Fibroblast of lung (primary cell): ENCODE data around the gene NDUFS2. TPM values are rescaled to one million over a fixed set of nuclear protein-coding genes. Genes with fewer than 3 reads are reported as not detected.

Experiments used
- DNase-seq, 2 donors: peaks; one replicate each; pipeline versions ENCODE4 v3.0.0 to v3.0.0-alpha.2; 2010; ENCODE audit warnings: low read depth in 2 of 2
- H2AFZ ChIP-seq: 2 replicates; pipeline ENCODE4 v1.5.1; 2012; ENCODE audit warnings: low read length, control low read depth, inconsistent platforms
- H3K27ac ChIP-seq: 2 replicates; pipeline ENCODE4 v1.5.1; 2011; ENCODE audit warnings: low read length, control low read depth; ENCODE audit not compliant: insufficient read depth
- H3K27me3 ChIP-seq: 2 replicates; pipeline ENCODE4 v1.5.1; 2011; ENCODE audit warnings: mild to moderate bottlenecking, low read length; ENCODE audit not compliant: control insufficient read depth, insufficient read depth
- H3K36me3 ChIP-seq: 2 replicates; pipeline ENCODE4 v1.5.1; 2011; ENCODE audit warnings: low read length; ENCODE audit not compliant: control insufficient read depth, insufficient read depth
- H3K4me1 ChIP-seq: 2 replicates; pipeline ENCODE4 v1.5.1; 2011; ENCODE audit warnings: low read length; ENCODE audit not compliant: control insufficient read depth, insufficient read depth; ENCODE audit errors: extremely low read depth
- H3K4me2 ChIP-seq: 2 replicates; pipeline ENCODE4 v1.5.1; 2011; ENCODE audit warnings: low read length, control low read depth; ENCODE audit not compliant: insufficient read depth; ENCODE audit errors: extremely low read depth
- H3K4me3 ChIP-seq, 4 experiments: fragments of 200-600 bp in 1 of 4; sonication (generic) in 1 of 4; replicated peaks in 1 of 4; 2 replicates each; pipeline ENCODE4 v1.5.1; 2011 to 2016; ENCODE audit warnings: low read length in 4 of 4, low read depth in 3 of 4, mild to moderate bottlenecking in 3 of 4, control low read depth in 2 of 4, inconsistent platforms in 1 of 4, mixed read lengths in 1 of 4; ENCODE audit not compliant: insufficient read depth in 1 of 4; ENCODE audit errors: control extremely low read depth in 1 of 4
- H3K79me2 ChIP-seq: 2 replicates; pipeline ENCODE4 v1.5.1; 2012; ENCODE audit warnings: mild to moderate bottlenecking, low read length, inconsistent platforms; ENCODE audit not compliant: control insufficient read depth, insufficient read depth
- H3K9ac ChIP-seq: 2 replicates; pipeline ENCODE4 v1.5.1; 2011; ENCODE audit warnings: mild to moderate bottlenecking, low read length, control low read depth; ENCODE audit not compliant: insufficient read depth
- H3K9me3 ChIP-seq: 2 replicates; pipeline ENCODE4 v1.5.1; 2012; ENCODE audit warnings: low read depth, low read length; ENCODE audit not compliant: control insufficient read depth, insufficient read depth
- H4K20me1 ChIP-seq: 2 replicates; pipeline ENCODE4 v1.5.1; 2011; ENCODE audit warnings: low read length; ENCODE audit not compliant: control insufficient read depth, insufficient read depth; ENCODE audit errors: extremely low read depth
- CTCF ChIP-seq, 2 donors: IDR thresholded peaks in 1 of 2; conservative IDR thresholded peaks in 1 of 2; 1 replicate in 1 of 2; 2 replicates in 1 of 2; pipeline ENCODE4 v1.5.1; 2011 to 2012; ENCODE audit warnings: low read length in 2 of 2, control low read depth in 1 of 2, inconsistent platforms in 1 of 2, low read depth in 1 of 2, mild to moderate bottlenecking in 1 of 2
- EZH2 ChIP-seq: IDR thresholded peaks from 2 replicates; pipeline ENCODE4 v1.5.1; 2012; ENCODE audit warnings: low read length, control low read depth, mild to moderate bottlenecking; ENCODE audit errors: missing control alignments
- polyA plus RNA-seq, 2 donors: library from polyadenylated mRNA; depleted of rRNA in 1 of 2; stranded (reverse) in 1 of 2; unstranded in 1 of 2; fragments of >200 nt; gene quantifications; 2 replicates each; pipeline ENCODE4 v1.2.1, GENCODE V29; 2011 to 2012; ENCODE audit warnings: missing spikeins in 1 of 2
- total RNA-seq: library from RNA; depleted of rRNA; stranded (reverse); fragments of >200 nt; gene quantifications from 2 replicates; pipeline ENCODE4 v1.2.1, GENCODE V29; 2014

NDUFS2 gene
- total and polyA plus RNA-seq, 2 donors (not counting 1 experiment from before 2014, with no cell fraction given) = 135 to 194 TPM

GRCh38 chr1:161179698-161180097, 22.5 kb upstream of the NDUFS2 start:
- no peak overlapping the region for H3K27ac ChIP-seq
- H3K4me1 ChIP-seq = no peaks in the 10 kb centered on the region
- no peaks in the 10 kb centered on the region for H3K27me3 ChIP-seq
- H3K4me2 ChIP-seq = no peak overlapping the region
- no peaks in the 10 kb centered on the region for H3K9me3 ChIP-seq
- no peaks in the 10 kb centered on the region for H4K20me1 ChIP-seq
- H2AFZ ChIP-seq = no peak overlapping the region
- DNase-seq = no peak
- H3K4me3 ChIP-seq = no peak overlapping the region
- H3K36me3 ChIP-seq = peaks cover 1% of the 10 kb centered on the region
- peaks cover 6% of the 10 kb centered on the region for H3K79me2 ChIP-seq
- no peak overlapping the region for H3K9ac ChIP-seq
- TF ChIP-seq EZH2 = no peak
- no peak for TF ChIP-seq CTCF (conservative IDR thresholded peaks at IDR 0.05 in 1 of 2, IDR thresholded peaks at IDR 0.05 in 1 of 2; ENCODE audit: low read depth in 1 of 2, low read length in 2 of 2)

- Histone ChIP-seq H3K9ac (no peak overlapping the region), H2AFZ (no peak overlapping the region), H3K9me3 (no peaks in the 10 kb centered on the region), H3K4me3 (no peak overlapping the region), H3K4me2 (no peak overlapping the region), H3K4me1 (peaks cover 2% of the 10 kb centered on the region), H3K79me2 (peaks cover 6% of the 10 kb centered on the region), H4K20me1 (no peaks in the 10 kb centered on the region), H3K27me3 (no peaks in the 10 kb centered on the region), H3K36me3 (no peaks in the 10 kb centered on the region), H3K27ac (no peak overlapping the region)
- TF ChIP-seq CTCF (conservative IDR thresholded peaks at IDR 0.05 in 1 of 2, IDR thresholded peaks at IDR 0.05 in 1 of 2; ENCODE audit: low read depth in 1 of 2, low read length in 2 of 2) (peak; percentile 38 to 40), EZH2 (no peak)
- peak in 1 of 2 donors; percentile 46 for DNase-seq
Measured at GRCh38 chr1:161180639-161181038, 21.5 kb upstream of the NDUFS2 start.

- no peaks in the 10 kb centered on the region for H3K9me3 ChIP-seq
- peak; percentile 54 to 62 for DNase-seq
- H3K9ac ChIP-seq = no peak overlapping the region
- H3K4me1 ChIP-seq = peaks cover 2% of the 10 kb centered on the region
- TF ChIP-seq EZH2 (no peak), CTCF (conservative IDR thresholded peaks at IDR 0.05 in 1 of 2, IDR thresholded peaks at IDR 0.05 in 1 of 2; ENCODE audit: low read depth in 1 of 2, low read length in 2 of 2) (no peak)
- H3K36me3 ChIP-seq = no peaks in the 10 kb centered on the region
- H3K4me2 ChIP-seq = no peak overlapping the region
- H4K20me1 ChIP-seq = no peaks in the 10 kb centered on the region
- no peak overlapping the region for H3K4me3 ChIP-seq
- H3K27ac ChIP-seq = no peak overlapping the region
- H2AFZ ChIP-seq = no peak overlapping the region
- H3K27me3 ChIP-seq = no peaks in the 10 kb centered on the region
- H3K79me2 ChIP-seq = no peaks in the 10 kb centered on the region
Measured at GRCh38 chr1:161182214-161182613, 20.0 kb upstream of the NDUFS2 start.
